NCI-H510A (cell line): Measurements from ENCODE around the gene PCBP1.
"Not testable (repeated sequence)": the region's sequence is repeated elsewhere in the genome, so short reads cannot be mapped to it uniquely, and the experiment has no call there.

Experiments
- DNase-seq: peaks from one replicate; lab custom pipeline; 2025; lab: John Stamatoyannopoulos, UW

PCBP1 gene

DNA sequence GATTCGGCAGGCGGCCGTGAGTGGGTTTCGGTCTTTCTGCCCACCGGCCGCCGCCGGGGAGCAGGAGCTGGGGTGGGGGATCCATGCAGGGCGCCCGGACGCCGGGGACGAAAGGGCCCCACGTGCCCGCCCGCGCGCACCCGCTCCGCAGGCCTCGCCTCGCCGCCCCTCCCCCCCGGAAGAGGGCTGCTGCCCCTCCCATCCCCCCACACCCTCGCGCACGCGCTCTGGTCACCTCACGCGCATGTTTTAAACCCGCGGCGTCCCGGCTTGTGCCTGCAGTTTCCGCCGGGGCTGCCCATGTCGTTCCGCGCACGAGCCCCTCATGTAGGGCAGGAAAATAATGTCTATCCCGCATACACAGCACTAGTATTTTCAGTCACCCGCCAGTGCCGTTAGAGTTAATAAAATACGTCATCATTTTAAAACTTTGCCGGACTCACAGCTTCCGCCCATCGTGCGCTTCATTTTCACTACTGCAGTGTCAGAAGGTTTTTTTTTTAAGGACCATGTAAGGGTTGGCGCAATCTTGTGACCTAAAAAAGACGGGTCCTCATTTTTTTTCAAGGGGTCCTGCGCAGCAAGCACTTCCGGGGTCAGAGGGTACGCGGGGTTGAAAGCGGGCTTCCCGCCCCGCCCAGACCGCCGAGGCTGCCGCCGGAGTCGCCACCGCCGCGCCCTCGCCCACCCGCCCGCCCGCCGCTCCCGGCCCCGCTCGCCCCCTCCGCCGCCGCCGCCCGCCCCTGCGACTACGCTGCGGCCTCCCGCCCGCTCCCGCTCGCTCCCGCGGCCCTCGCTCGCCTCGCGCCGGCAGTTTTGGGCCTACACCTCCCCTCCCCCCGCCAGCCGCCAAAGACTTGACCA is at the start of gene PCBP1:
TSS of gene PCBP1 (plus strand) at position 640 of the 864 bp plus-strand sequence. CDS start 267 bp downstream, outside the sequence.
- peak; percentile 83 for DNase-seq

DNA sequence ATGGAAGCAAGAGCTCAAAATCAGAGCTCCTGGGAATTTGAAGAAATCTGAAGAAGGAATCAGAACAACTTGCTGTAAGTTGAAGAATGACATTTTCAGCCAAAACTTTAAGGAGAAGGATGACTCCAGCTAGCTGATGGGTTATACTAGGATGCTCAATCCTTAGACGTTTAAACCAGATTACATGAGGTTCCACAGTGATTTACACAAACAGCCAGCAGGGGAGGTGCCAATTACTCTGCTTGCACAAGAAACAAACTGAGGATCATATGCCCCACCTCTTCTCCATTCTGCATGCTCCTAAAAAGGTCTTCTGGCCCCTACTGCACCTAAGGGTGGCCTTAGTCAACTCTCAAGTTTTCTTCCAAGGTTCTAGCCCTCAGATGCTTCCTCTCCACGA is 47.9 kb upstream of the PCBP1 start:
- no peak for DNase-seq

- DNase-seq: no peak
Observed at GRCh38 chr2:70041663-70042062, 45.6 kb upstream of the PCBP1 start.

DNA sequence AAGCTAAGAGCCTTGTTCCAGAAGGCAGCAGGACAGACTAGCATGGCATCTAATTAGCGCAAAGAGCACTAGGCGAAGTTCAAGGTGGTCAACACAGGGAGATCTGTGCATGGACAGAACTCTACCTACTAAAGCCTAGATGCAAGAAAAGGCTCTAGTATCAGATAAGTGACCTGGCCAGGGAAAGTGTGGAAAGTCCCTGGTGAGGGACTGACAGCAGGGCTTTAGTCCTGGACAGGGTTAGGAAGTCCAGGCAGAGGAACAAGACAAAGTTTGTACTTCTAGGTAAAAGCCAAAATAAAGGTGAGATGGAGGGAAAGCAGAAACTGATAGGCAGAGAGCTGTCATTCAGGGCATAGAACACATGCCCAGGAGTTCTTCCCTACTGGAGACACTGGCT is 45.0 kb upstream of the PCBP1 start:
- no peak for DNase-seq

DNA sequence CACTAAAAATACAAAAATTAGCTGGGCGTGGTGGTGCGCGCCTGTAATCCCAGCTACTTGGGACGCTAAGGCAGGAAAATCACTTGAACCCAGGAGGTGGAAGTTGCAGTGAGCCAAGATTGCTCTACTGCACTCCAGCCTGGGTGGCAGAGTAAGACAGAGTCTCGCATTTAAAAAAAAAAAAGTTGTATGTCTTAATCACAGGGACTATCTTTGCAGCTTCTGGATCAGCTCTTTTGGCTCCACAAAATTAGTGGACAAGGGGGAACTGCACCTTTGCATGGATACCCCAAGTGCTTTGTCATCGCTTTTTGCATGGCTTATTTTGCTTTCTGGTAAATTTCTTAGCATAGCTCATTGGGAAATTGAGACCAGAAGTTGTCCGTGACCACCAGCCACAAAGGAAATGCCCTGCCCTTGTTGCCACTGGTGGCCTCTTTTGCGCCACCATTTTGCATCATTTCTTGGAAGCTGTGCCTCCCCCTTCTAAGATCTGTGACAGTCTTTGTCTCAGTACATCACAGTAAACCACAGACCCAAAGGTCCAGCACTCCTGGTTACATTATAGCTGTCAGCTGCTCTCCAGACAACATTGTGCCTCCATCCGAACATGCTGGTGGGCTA is 43.9 kb upstream of the PCBP1 start:
- no peak for DNase-seq

- peak; percentile 6 for DNase-seq
Observed at GRCh38 chr2:70044290-70045040, 42.8 kb upstream of the PCBP1 start.

- no peak for DNase-seq
Observed at GRCh38 chr2:70045405-70045804, 41.9 kb upstream of the PCBP1 start.

DNA sequence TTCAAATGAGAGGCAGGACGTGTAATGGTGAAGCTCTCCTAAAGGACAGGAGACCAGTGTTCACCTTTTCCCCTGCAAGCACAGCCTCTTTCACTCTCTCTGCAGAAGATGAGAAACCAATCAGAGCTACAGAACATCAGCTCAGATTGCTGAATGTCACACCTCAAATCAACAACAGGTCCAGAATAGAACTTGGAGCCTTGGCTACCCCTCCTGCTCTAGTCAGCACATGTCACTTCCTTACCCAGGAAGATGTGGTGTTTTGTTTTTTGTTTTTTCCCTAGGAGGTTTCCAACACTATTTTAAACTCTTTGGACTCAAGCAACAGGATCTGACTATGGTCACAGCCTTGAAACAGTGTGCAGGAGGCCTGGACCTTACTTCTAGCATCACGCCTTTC is 41.3 kb upstream of the PCBP1 start:
- DNase-seq: no peak

- DNase-seq: no peak
Observed at GRCh38 chr2:70046534-70046933, 40.7 kb upstream of the PCBP1 start.

DNA sequence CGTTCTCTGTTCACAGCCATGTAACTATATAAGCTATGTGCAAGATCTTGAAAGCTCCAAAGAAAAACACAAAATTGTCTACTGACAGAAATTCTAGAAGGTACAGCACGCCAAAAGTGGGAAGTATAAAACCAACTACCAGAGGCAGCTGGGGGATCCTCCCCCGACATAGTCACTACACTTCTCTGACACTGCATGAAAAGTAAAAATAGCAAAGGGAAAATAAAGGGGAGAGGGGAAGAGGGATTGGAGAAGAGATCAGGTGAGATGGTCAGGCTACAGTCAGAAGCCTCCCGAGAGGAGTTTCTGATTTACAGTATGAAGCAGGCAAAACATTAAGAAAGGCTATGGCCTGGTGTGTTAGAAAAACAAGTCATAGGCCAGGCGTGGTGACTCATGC is 39.8 kb upstream of the PCBP1 start:
- DNase-seq: no peak

DNA sequence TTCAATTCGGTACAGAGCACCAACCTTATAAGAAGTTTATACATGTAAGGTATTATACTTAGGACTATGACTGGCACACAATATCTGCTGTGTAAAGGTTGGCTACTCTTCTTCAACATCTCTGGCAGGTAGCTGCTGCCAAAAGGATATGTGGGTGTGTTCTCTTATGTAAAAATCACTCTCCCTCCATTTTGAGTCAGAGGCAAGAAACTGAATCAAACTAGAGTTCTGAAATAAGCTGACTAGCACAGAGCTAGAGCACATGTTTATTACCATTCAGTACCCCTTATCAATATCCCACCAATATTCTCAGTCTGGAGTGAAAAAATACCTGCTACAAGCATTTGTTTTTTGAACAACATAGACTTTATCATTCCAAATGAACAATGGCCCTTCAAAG is 38.0 kb upstream of the PCBP1 start:
- no peak for DNase-seq

- no peak for DNase-seq
Observed at GRCh38 chr2:70050631-70051425, 36.4 kb upstream of the PCBP1 start.

DNA sequence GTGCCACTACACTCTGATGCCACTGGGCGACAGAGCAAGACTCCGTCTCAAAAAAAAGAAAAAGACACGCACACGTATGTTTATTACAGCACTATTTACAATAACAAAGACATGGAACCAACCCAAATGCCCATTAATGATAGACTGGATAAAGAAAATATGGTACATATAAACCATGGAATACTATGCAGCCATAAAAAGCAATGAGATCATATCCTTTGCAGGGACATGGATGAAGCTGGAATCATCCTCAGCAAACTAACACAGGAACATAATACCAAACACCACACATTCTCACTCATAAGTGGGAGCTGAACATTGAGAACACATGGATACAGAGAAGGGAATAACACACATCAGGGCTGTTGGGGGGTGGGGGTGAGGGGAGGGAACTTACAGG is 32.0 kb upstream of the PCBP1 start:
- DNase-seq: not testable (repeated sequence)

- DNase-seq: no peak
Observed at GRCh38 chr2:70061317-70061716, 26.0 kb upstream of the PCBP1 start.

- DNase-seq: no peak
Observed at GRCh38 chr2:70062270-70062669, 25.0 kb upstream of the PCBP1 start.

GRCh38 chr2:70068119-70068518 is 19.2 kb upstream of the PCBP1 start:
- no peak for DNase-seq

DNA sequence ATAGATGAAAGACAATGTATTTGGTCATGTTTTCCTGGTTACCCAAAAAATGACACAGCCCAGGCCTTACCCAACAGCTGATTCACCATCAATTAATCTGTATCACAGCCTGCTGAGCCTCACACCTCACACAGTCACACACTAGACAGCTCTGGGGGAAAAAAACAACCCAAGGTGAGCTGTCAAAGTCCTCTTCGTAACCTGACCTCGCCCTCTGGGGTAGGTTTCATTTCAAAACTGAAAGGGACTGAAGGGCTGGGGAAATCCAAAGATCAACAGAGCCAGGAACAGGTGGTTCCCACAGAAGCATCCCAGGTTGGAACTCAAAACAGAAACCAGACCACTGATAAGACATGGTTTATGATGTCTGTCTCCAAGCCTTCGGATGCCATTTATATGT is 18.2 kb upstream of the PCBP1 start:
- DNase-seq: peak; percentile 23

GRCh38 chr2:70070542-70071268 is 16.6 kb upstream of the PCBP1 start:
- DNase-seq: peak; percentile 60

GRCh38 chr2:70073493-70073892 is 13.8 kb upstream of the PCBP1 start:
- DNase-seq: no peak

DNA sequence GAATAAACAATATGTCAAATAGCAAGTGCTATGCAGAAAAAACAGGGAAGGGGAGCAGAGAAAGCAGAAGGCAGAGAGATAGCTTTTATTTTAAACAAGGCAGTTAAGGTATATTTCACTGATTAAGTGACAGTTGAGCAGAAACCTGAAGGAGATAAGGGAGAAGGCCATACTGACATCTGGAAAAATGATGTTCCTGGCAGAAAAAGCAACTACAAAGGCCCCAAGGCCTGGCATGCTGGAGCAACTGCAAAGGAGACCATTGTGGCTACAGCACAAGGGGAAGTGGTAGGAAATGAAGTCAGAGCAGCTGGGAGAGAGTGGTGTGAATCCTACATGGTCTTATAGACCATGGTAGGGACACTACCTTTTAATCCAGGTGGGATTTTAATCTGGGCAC is 8.9 kb upstream of the PCBP1 start:
- DNase-seq: no peak

DNA sequence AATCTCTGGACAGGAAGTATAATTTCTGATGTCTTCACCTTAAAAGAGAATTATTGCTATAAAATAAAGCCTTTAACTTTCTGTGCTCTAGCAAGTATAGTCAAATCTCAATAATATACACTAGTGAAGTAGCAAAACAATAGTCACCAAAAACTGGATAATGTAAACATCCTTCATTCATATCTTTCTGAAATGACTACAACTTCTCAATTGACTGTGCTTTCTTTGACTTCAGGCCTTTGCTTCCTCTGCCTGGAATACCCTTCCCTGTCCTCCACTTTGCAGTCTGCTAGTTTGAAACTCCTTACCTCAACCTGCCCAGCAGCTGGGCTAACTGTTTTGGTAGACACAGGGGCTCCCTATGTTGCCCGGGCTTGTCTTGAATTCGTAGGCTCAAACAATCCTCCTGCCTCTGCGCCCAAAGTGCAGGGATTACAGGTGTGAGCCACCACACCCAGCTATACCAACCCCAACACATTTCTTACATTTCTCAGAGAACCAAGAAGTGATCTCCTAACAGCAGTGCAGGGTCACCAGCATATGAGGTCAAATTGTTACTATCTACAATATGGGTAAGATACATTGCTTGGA is 6.6 kb upstream of the PCBP1 start:
- DNase-seq: no peak
